ENCODE measurements around the gene ZMYM4. TPM values are rescaled to one million over a fixed set of nuclear protein-coding genes. Genes with fewer than 3 reads are reported as not detected.

ZMYM4 gene
- polyA plus RNA-seq, 1 donor from 2014 or later: 36.1 TPM

- Histone ChIP-seq H3K4me3 (ENCODE audit: low read length) (no peak overlapping the region), H2AFZ (ENCODE audit: low read depth, low read length) (no peak overlapping the region), H3K36me3 (ENCODE audit: insufficient read depth, low read length) (no peaks in the 10 kb centered on the region), H3F3A (ENCODE audit: insufficient read depth, low read length, poor library complexity, severe bottlenecking) (no peaks in the 10 kb centered on the region), H3K4me2 (ENCODE audit: low read length) (no peak overlapping the region), H3K9me2 (ENCODE audit: insufficient read depth, low read length) (no peaks in the 10 kb centered on the region), H3K79me2 (replicated peaks; ENCODE audit: insufficient read depth, low read length) (no peaks in the 10 kb centered on the region), H3K27ac (ENCODE audit: low read length) (peak overlapping the region; percentile 69), H4K20me1 (ENCODE audit: insufficient read depth) (no peaks in the 10 kb centered on the region), H3K9ac (ENCODE audit: low read length) (no peak overlapping the region), H3K27me3 (ENCODE audit: insufficient read depth, low read depth, low read length) (no peaks in the 10 kb centered on the region), H3K9me3 (ENCODE audit: low read length) (no peaks in the 10 kb centered on the region)
- TF ChIP-seq TAF1 (IDR thresholded peaks at IDR 0.05; ENCODE audit: low read depth) (no peak), CTCF (IDR thresholded peaks at IDR 0.05; ENCODE audit: poor library complexity, severe bottlenecking) (no peak), POLR2AphosphoS5 (IDR thresholded peaks at IDR 0.05) (no peak), EZH2 (IDR thresholded peaks at IDR 0.05; ENCODE audit: borderline replicate concordance, insufficient read depth, low read length, poor library complexity, severe bottlenecking) (no peak), EP300 (conservative IDR thresholded peaks at IDR 0.05; ENCODE audit: poor library complexity, severe bottlenecking) (no peak), REST (IDR thresholded peaks at IDR 0.05; ENCODE audit: borderline replicate concordance) (no peak), SMC3 (conservative IDR thresholded peaks at IDR 0.05; ENCODE audit: poor library complexity) (no peak)
Observed at GRCh38 chr1:35454616-35455015, 186.1 kb downstream of the ZMYM4 start.

GRCh38 chr1:35460796-35461195, 192.3 kb downstream of the ZMYM4 start:
- Histone ChIP-seq H3K27ac (ENCODE audit: low read length) (no peak overlapping the region), H3K9ac (ENCODE audit: low read length) (no peak overlapping the region), H3K79me2 (replicated peaks; ENCODE audit: insufficient read depth, low read length) (no peaks in the 10 kb centered on the region), H4K20me1 (ENCODE audit: insufficient read depth) (no peaks in the 10 kb centered on the region), H3K36me3 (ENCODE audit: insufficient read depth, low read length) (peaks cover 14% of the 10 kb centered on the region), H3K9me2 (ENCODE audit: insufficient read depth, low read length) (no peaks in the 10 kb centered on the region), H3K4me3 (ENCODE audit: low read length) (no peak overlapping the region), H3K9me3 (ENCODE audit: low read length) (no peaks in the 10 kb centered on the region), H3F3A (ENCODE audit: insufficient read depth, low read length, poor library complexity, severe bottlenecking) (no peaks in the 10 kb centered on the region), H3K4me2 (ENCODE audit: low read length) (no peak overlapping the region), H3K27me3 (ENCODE audit: insufficient read depth, low read depth, low read length) (no peaks in the 10 kb centered on the region), H2AFZ (ENCODE audit: low read depth, low read length) (no peak overlapping the region)
- TF ChIP-seq TAF1 (IDR thresholded peaks at IDR 0.05; ENCODE audit: low read depth) (no peak), REST (IDR thresholded peaks at IDR 0.05; ENCODE audit: borderline replicate concordance) (no peak), POLR2AphosphoS5 (IDR thresholded peaks at IDR 0.05) (no peak), CTCF (IDR thresholded peaks at IDR 0.05; ENCODE audit: poor library complexity, severe bottlenecking) (no peak), RAD21 (conservative IDR thresholded peaks at IDR 0.05) (no peak), EP300 (conservative IDR thresholded peaks at IDR 0.05; ENCODE audit: poor library complexity, severe bottlenecking) (no peak)

Measured in neural cell (in vitro differentiated cells).